ENCODE results near the gene VIPR1.

The VIPR1 gene

GRCh38 chr3:42502429-42503250 lies at the start of gene VIPR1:
TSS of gene VIPR1 (plus strand) at chr3:42502643. CDS start at chr3:42502736, 93 bp downstream.
- no peak within 1 kb of the TSS for H3K4me3 ChIP-seq (ENCODE audit: low read depth, low read length)
- no peak for TF ChIP-seq CTCF (IDR thresholded peaks at IDR 0.05; ENCODE audit: low read depth, low read length)

- no peak for TF ChIP-seq CTCF (IDR thresholded peaks at IDR 0.05; ENCODE audit: low read depth, low read length)
- H3K4me3 ChIP-seq (ENCODE audit: low read depth, low read length): no peak overlapping the region
Measured at GRCh38 chr3:42456211-42456610, 46.2 kb upstream of the VIPR1 start.

- TF ChIP-seq CTCF (IDR thresholded peaks at IDR 0.05; ENCODE audit: low read depth, low read length): no peak
- H3K4me3 ChIP-seq (ENCODE audit: low read depth, low read length): no peak overlapping the region
Measured at GRCh38 chr3:42459151-42459550, 43.3 kb upstream of the VIPR1 start.

- TF ChIP-seq CTCF (IDR thresholded peaks at IDR 0.05; ENCODE audit: low read depth, low read length): no peak
Measured at GRCh38 chr3:42461762-42462161, 40.7 kb upstream of the VIPR1 start.

GRCh38 chr3:42463093-42463492 lies 39.4 kb upstream of the VIPR1 start:
- TF ChIP-seq CTCF (IDR thresholded peaks at IDR 0.05; ENCODE audit: low read depth, low read length): no peak
- H3K4me3 ChIP-seq (ENCODE audit: low read depth, low read length): no peak overlapping the region

More at GRCh38 chr3:42461762-42462161, 40.7 kb upstream of the VIPR1 start:
- H3K4me3 ChIP-seq (ENCODE audit: low read depth, low read length): no peak overlapping the region

- TF ChIP-seq CTCF (IDR thresholded peaks at IDR 0.05; ENCODE audit: low read depth, low read length): no peak
Measured at GRCh38 chr3:42468111-42468510, 34.3 kb upstream of the VIPR1 start.

GRCh38 chr3:42472555-42472954 lies 29.9 kb upstream of the VIPR1 start:
- no peak for TF ChIP-seq CTCF (IDR thresholded peaks at IDR 0.05; ENCODE audit: low read depth, low read length)

More at GRCh38 chr3:42468111-42468510, 34.3 kb upstream of the VIPR1 start:
- no peak overlapping the region for H3K4me3 ChIP-seq (ENCODE audit: low read depth, low read length)

More at GRCh38 chr3:42472555-42472954, 29.9 kb upstream of the VIPR1 start:
- H3K4me3 ChIP-seq (ENCODE audit: low read depth, low read length): no peak overlapping the region

All from WI38 (cell line).